ENCODE data around the gene NSG1. TPM values are rescaled to one million over a fixed set of nuclear protein-coding genes. Genes with fewer than 3 reads are reported as not detected.

Gene NSG1
- total and polyA plus RNA-seq, 2 donors (not counting 3 experiments of a cell fraction or from before 2014, with no cell fraction given) = 2.0 to 2.9 TPM

GRCh38 chr4:4456351-4456750 is 69.4 kb downstream of the NSG1 start:
- no peak for TF ChIP-seq POLR2A (IDR thresholded peaks at IDR 0.05; ENCODE audit: low read depth, low read length)
- TF ChIP-seq MAX (IDR thresholded peaks at IDR 0.05; ENCODE audit: insufficient read depth, insufficient read length) = no peak
- no peak for TF ChIP-seq POLR2AphosphoS5 (IDR thresholded peaks at IDR 0.05; ENCODE audit: insufficient read depth, low read depth, low read length)
- H3K9ac ChIP-seq (replicated peaks; ENCODE audit: extremely low read depth, insufficient read depth, low read length) = no peak overlapping the region
- DNase-seq (ENCODE audit: low read depth, low spot score) (peak; percentile 29), FAIRE-seq (peak; percentile 64)
- no peak overlapping the region for H3K4me3 ChIP-seq (replicated peaks in 1 of 3; ENCODE audit: insufficient read depth in 1 of 3, low read depth in 1 of 3, low read length in 3 of 3)
- H4K20me1 ChIP-seq (replicated peaks; ENCODE audit: control insufficient read depth, extremely low read depth, insufficient read depth, low read length) = no peaks in the 10 kb centered on the region
- intact Hi-C loops (cut with micrococcal nuclease) (no loop called here), dilution Hi-C loops (cut with MboI; ENCODE audit: extremely low pct_ligation_motif_present, low sequenced_read_pairs) (no loop called here)
- H3K4me1 ChIP-seq (ENCODE audit: control insufficient read depth, extremely low read depth, insufficient read depth, low read length) = no peaks in the 10 kb centered on the region
- POLR2A ChIA-PET = no interaction called here
- CTCF ChIA-PET = interaction anchor here (1.0 kb wide), 1 partner anchor 19 kb away, joined by 3 read pairs; no protein-coding TSS in a partner anchor
- no peaks in the 10 kb centered on the region for H3K9me3 ChIP-seq (replicated peaks; ENCODE audit: control insufficient read depth, insufficient read depth, low read length)
- H3K27ac ChIP-seq (ENCODE audit: insufficient read depth, low read depth, low read length) = peak overlapping the region; percentile 31
- H3K79me2 ChIP-seq (ENCODE audit: control insufficient read depth, insufficient read depth, low read length) = no peaks in the 10 kb centered on the region
- H3K4me2 ChIP-seq (ENCODE audit: insufficient read depth, low read length) = no peak overlapping the region
- H2AFZ ChIP-seq (ENCODE audit: low read depth, low read length) = no peak overlapping the region
- H3K9me1 ChIP-seq (replicated peaks; ENCODE audit: control insufficient read depth, extremely low read depth, insufficient read depth, low read length) = no peaks in the 10 kb centered on the region
- peaks cover 2 to 9% of the 10 kb centered on the region in 2 experiments for H3K36me3 ChIP-seq (ENCODE audit: control insufficient read depth in 2 of 2, extremely low read depth in 1 of 2, insufficient read depth in 2 of 2, low read length in 2 of 2)
- no peaks in the 10 kb centered on the region for H3K27me3 ChIP-seq (ENCODE audit: control insufficient read depth in 2 of 2, insufficient read depth in 2 of 2, low read length in 2 of 2)
- no TSS peak for BruUV-seq (replicated peaks)

GRCh38 chr4:4456816-4457578 is 70.1 kb downstream of the NSG1 start:
- ChIA-PET POLR2A (no interaction called here), CTCF (interaction anchor here (1.0 to 1.2 kb wide), 2 partner anchors 18 to 19 kb away, joined by 3 read pairs; no protein-coding TSS in a partner anchor)
- Histone ChIP-seq H2AFZ (ENCODE audit: low read depth, low read length) (no peak overlapping the region), H3K9me1 (replicated peaks; ENCODE audit: control insufficient read depth, extremely low read depth, insufficient read depth, low read length) (no peaks in the 10 kb centered on the region), H3K27me3 (ENCODE audit: control insufficient read depth in 2 of 2, insufficient read depth in 2 of 2, low read length in 2 of 2) (no peaks in the 10 kb centered on the region), H3K79me2 (ENCODE audit: control insufficient read depth, insufficient read depth, low read length) (no peaks in the 10 kb centered on the region), H3K27ac (ENCODE audit: insufficient read depth, low read depth, low read length) (no peak overlapping the region), H3K4me3 (replicated peaks in 1 of 3; ENCODE audit: insufficient read depth in 1 of 3, low read depth in 1 of 3, low read length in 3 of 3) (no peak overlapping the region), H3K4me1 (ENCODE audit: control insufficient read depth, extremely low read depth, insufficient read depth, low read length) (no peaks in the 10 kb centered on the region), H3K4me2 (ENCODE audit: insufficient read depth, low read length) (no peak overlapping the region), H3K9ac (replicated peaks; ENCODE audit: extremely low read depth, insufficient read depth, low read length) (no peak overlapping the region), H3K9me3 (replicated peaks; ENCODE audit: control insufficient read depth, insufficient read depth, low read length) (no peaks in the 10 kb centered on the region), H3K36me3 (ENCODE audit: control insufficient read depth in 2 of 2, extremely low read depth in 1 of 2, insufficient read depth in 2 of 2, low read length in 2 of 2) (peaks cover 2 to 9% of the 10 kb centered on the region in 2 experiments), H4K20me1 (replicated peaks; ENCODE audit: control insufficient read depth, extremely low read depth, insufficient read depth, low read length) (no peaks in the 10 kb centered on the region)
- DNase-seq (ENCODE audit: low read depth, low spot score) (no peak), FAIRE-seq (no peak)
- no TSS peak for BruUV-seq (replicated peaks)
- dilution Hi-C loops (cut with MboI; ENCODE audit: extremely low pct_ligation_motif_present, low sequenced_read_pairs) = no loop called here
- no peak for TF ChIP-seq MAX (IDR thresholded peaks at IDR 0.05; ENCODE audit: insufficient read depth, insufficient read length)
- no peak for TF ChIP-seq POLR2AphosphoS5 (IDR thresholded peaks at IDR 0.05; ENCODE audit: insufficient read depth, low read depth, low read length)
- TF ChIP-seq FOS (IDR thresholded peaks at IDR 0.05; ENCODE audit: borderline replicate concordance, insufficient read depth, low read length) = no peak
- TF ChIP-seq POLR2A (IDR thresholded peaks at IDR 0.05; ENCODE audit: low read depth, low read length) = no peak
- no peak for TF ChIP-seq CTCF (IDR thresholded peaks at IDR 0.05; ENCODE audit: extremely low read depth in 1 of 2, insufficient read depth in 1 of 2, low read depth in 1 of 2, low read length in 2 of 2)
- no peak for TF ChIP-seq MYC (IDR thresholded peaks at IDR 0.05; ENCODE audit: low read depth, low read length)
- no peak for TF ChIP-seq GATA2 (IDR thresholded peaks at IDR 0.05; ENCODE audit: insufficient read depth, insufficient read length, low read depth, low read length)
- TF ChIP-seq JUN (IDR thresholded peaks at IDR 0.05; ENCODE audit: borderline replicate concordance, insufficient read depth, insufficient read length, low read depth) = no peak
- no peak for TF ChIP-seq EZH2 (IDR thresholded peaks at IDR 0.05; ENCODE audit: borderline replicate concordance, low read depth, low read length, severe bottlenecking)
- intact Hi-C loops (cut with micrococcal nuclease) = no loop called here

All from endothelial cell of umbilical vein (primary cell).